ENCODE data around the gene XDH.

- TF ChIP-seq POLR2AphosphoS5 (IDR thresholded peaks at IDR 0.05) (no peak), POLR2A (IDR thresholded peaks at IDR 0.05) (no peak), CTCF (IDR thresholded peaks at IDR 0.05) (no peak)
These were observed 26.7 kb downstream of the XDH start for GRCh38 chr2:31387850-31388249.
